Type B pancreatic cell (in vitro differentiated cells): ENCODE data around the gene SLC6A5. TPM values are rescaled to one million over a fixed set of nuclear protein-coding genes. Genes with fewer than 3 reads are reported as not detected.

Source experiments
- DNase-seq: peaks from one replicate; pipeline ENCODE4 v3.0.0; 2021; ENCODE audit warnings: mixed read lengths; ENCODE audit not compliant: unreplicated experiment; ENCODE audit errors: extremely low spot score
- H3K27ac Mint-ChIP-seq: 2 replicates; pipeline ENCODE4 v1.8.0; 2021; ENCODE audit warnings: mild to moderate bottlenecking, mixed read lengths
- H3K27me3 Mint-ChIP-seq: 2 replicates; pipeline ENCODE4 v1.8.0; 2021; ENCODE audit warnings: mixed read lengths
- H3K36me3 Mint-ChIP-seq: 2 replicates; pipeline ENCODE4 v1.8.0; 2021; ENCODE audit warnings: mixed read lengths
- H3K4me1 Mint-ChIP-seq: one replicate; pipeline ENCODE4 v1.8.0; 2021; ENCODE audit warnings: mixed read lengths; ENCODE audit not compliant: unreplicated experiment
- H3K4me3 Mint-ChIP-seq: 2 replicates; pipeline ENCODE4 v1.8.0; 2021; ENCODE audit warnings: mild to moderate bottlenecking, mixed read lengths
- H3K9me3 Mint-ChIP-seq: 2 replicates; pipeline ENCODE4 v1.8.0; 2021; ENCODE audit warnings: mixed read lengths
- CTCF ChIP-seq: fragments of 200-600 bp; sonication (generic); conservative IDR thresholded peaks from 2 replicates; pipeline ENCODE4 v1.5.0; 2021; ENCODE audit warnings: antibody characterized with exemption, mild to moderate bottlenecking
- total RNA-seq: library from RNA; stranded (reverse); gene quantifications from 2 replicates; pipeline ENCODE4 v1.2.1, GENCODE V29; 2021; ENCODE audit warnings: low replicate concordance

SLC6A5 gene
- total RNA-seq, 1 donor from 2014 or later = not detected

- H3K4me1 Mint-ChIP-seq = no peaks in the 10 kb centered on the region
- no peak overlapping the region for H3K27ac Mint-ChIP-seq
- no peak for TF ChIP-seq CTCF
- H3K9me3 Mint-ChIP-seq = no peaks in the 10 kb centered on the region
- peaks cover 3% of the 10 kb centered on the region for H3K27me3 Mint-ChIP-seq
- no peak for DNase-seq
- no peak overlapping the region for H3K4me3 Mint-ChIP-seq
- H3K36me3 Mint-ChIP-seq = no peaks in the 10 kb centered on the region
Observed at GRCh38 chr11:20583201-20583600, 16.2 kb upstream of the SLC6A5 start.

DNA sequence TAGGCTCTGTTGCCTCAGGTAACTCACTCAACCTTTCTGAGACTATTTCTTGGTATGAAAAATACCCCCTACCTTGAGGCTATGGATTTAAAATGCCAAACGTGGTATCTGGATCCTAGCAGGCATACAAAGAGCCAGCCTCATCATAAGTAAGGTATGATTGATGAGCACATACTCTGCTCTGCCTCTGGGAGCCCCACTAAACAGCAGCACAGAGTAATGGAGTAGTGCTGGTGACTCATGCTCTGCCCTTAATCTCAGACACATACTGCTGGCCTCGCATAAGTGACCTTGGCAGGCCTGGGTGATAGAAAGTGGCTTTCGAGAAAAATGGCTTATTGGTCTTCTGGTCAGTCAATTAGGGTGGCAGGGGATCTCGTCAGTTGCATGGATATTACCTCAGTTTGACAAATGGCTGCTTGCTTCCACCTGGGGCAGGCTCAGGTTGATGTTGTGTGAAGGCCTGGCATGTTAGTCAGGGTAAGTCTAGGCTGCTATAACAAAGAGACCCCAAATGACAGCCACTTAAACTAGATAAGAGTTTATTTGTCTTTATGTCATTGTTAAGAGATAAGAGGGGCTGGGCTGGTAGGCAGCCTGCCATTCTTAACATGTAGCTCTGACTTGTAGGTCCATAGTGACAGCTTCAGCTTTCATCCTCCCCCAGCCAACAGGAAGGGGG, 15.2 kb upstream of the SLC6A5 start:
- Mint-ChIP-seq H3K27me3 (peaks cover 8% of the 10 kb centered on the region), H3K36me3 (no peaks in the 10 kb centered on the region), H3K4me1 (no peaks in the 10 kb centered on the region), H3K9me3 (no peaks in the 10 kb centered on the region), H3K27ac (no peak overlapping the region), H3K4me3 (no peak overlapping the region)
- no peak for TF ChIP-seq CTCF
- no peak for DNase-seq

- no peak for DNase-seq
- Mint-ChIP-seq H3K27ac (no peak overlapping the region), H3K27me3 (peaks cover 42% of the 10 kb centered on the region), H3K4me3 (no peak overlapping the region), H3K4me1 (no peaks in the 10 kb centered on the region), H3K9me3 (no peaks in the 10 kb centered on the region), H3K36me3 (no peaks in the 10 kb centered on the region)
- TF ChIP-seq CTCF = no peak
Observed at GRCh38 chr11:20589796-20590195, 9.6 kb upstream of the SLC6A5 start.

GRCh38 chr11:20590381-20590780, 9.0 kb upstream of the SLC6A5 start:
- Mint-ChIP-seq H3K4me3 (no peak overlapping the region), H3K4me1 (no peaks in the 10 kb centered on the region), H3K27ac (no peak overlapping the region), H3K27me3 (peaks cover 48% of the 10 kb centered on the region), H3K36me3 (no peaks in the 10 kb centered on the region), H3K9me3 (no peaks in the 10 kb centered on the region)
- no peak for TF ChIP-seq CTCF
- DNase-seq = no peak

- H3K36me3 Mint-ChIP-seq = no peaks in the 10 kb centered on the region
- no peak for TF ChIP-seq CTCF
- H3K4me1 Mint-ChIP-seq = no peaks in the 10 kb centered on the region
- no peak for DNase-seq
- H3K4me3 Mint-ChIP-seq = no peak overlapping the region
- H3K27me3 Mint-ChIP-seq = peaks cover 70% of the 10 kb centered on the region
- H3K9me3 Mint-ChIP-seq = no peaks in the 10 kb centered on the region
- H3K27ac Mint-ChIP-seq = no peak overlapping the region
Observed at GRCh38 chr11:20592741-20593140, 6.7 kb upstream of the SLC6A5 start.
